ENCODE results near the gene CLIC5. TPM values are rescaled to one million over a fixed set of nuclear protein-coding genes. Genes with fewer than 3 reads are reported as not detected.

The CLIC5 gene
- total RNA-seq, 1 donor from 2014 or later, result 0.32 TPM

GRCh38 chr6:45915780-45916468 is 99.7 kb downstream of the CLIC5 start:
- Mint-ChIP-seq H3K27me3 (ENCODE audit: low read depth, unreplicated experiment) (peaks cover 5% of the 10 kb centered on the region), H3K36me3 (ENCODE audit: low read depth, unreplicated experiment) (no peaks in the 10 kb centered on the region), H3K4me1 (ENCODE audit: low read depth, unreplicated experiment) (peaks cover 7% of the 10 kb centered on the region), H3K4me3 (ENCODE audit: unreplicated experiment) (no peak overlapping the region), H3K9me3 (ENCODE audit: unreplicated experiment) (peaks cover 7% of the 10 kb centered on the region), H3K27ac (ENCODE audit: unreplicated experiment) (no peak overlapping the region)
- no peak overlapping the region for H2AFZ ChIP-seq (ENCODE audit: low read depth, low read length)
- no peak for DNase-seq (ENCODE audit: low read depth)
- no peak overlapping the region for H3K4me3 ChIP-seq (ENCODE audit: insufficient read depth, low read depth, low read length)
- H3K27ac ChIP-seq (ENCODE audit: low read depth, low read length), result no peak overlapping the region
- no peaks in the 10 kb centered on the region for H3K9me3 ChIP-seq (ENCODE audit: insufficient read depth, low read depth, low read length)
- no peak for TF ChIP-seq CTCF (IDR thresholded peaks at IDR 0.05; ENCODE audit: insufficient read depth, low read depth, low read length)
- no peak for TF ChIP-seq EZH2 (IDR thresholded peaks at IDR 0.05; ENCODE audit: insufficient read depth, low read length)
- no peak overlapping the region for H3K9ac ChIP-seq (ENCODE audit: low read length)
- no peaks in the 10 kb centered on the region for H3K27me3 ChIP-seq (ENCODE audit: insufficient read depth, low read length)
- H3K4me1 ChIP-seq (ENCODE audit: insufficient read depth, low read length), result peaks cover 4% of the 10 kb centered on the region
- FAIRE-seq, result no peak
- H3K4me2 ChIP-seq (ENCODE audit: low read length), result no peak overlapping the region
- no peaks in the 10 kb centered on the region for H4K20me1 ChIP-seq (ENCODE audit: insufficient read depth, low read length)
- no peaks in the 10 kb centered on the region for H3K36me3 ChIP-seq (ENCODE audit: insufficient read depth, low read length)
- no peaks in the 10 kb centered on the region for H3K79me2 ChIP-seq (ENCODE audit: insufficient read depth, low read length)

DNA sequence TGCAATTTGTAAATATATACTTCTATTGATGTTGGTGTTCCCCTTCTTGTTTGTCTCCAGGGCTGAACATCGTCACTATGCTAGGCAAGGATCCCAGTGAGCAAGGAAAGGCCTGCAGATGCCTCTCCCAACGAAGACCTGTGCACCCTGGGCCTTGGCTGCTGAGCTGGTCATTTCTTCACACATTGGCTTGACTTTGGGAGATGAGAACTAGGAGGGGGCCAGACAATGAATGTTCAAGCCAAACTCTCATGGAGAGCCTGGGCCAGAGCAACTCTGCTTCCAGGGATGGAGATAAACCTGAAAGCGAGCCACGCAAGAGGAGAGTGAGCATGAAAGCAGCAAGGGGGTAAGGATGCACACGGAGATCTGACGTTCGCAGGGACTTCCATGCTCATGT is 104.0 kb downstream of the CLIC5 start:
- FAIRE-seq (no peak), DNase-seq (ENCODE audit: low read depth) (no peak)
- Histone ChIP-seq H3K79me2 (ENCODE audit: insufficient read depth, low read length) (no peaks in the 10 kb centered on the region), H3K4me2 (ENCODE audit: low read length) (no peak overlapping the region), H3K27me3 (ENCODE audit: insufficient read depth, low read length) (peaks cover 3% of the 10 kb centered on the region), H3K36me3 (ENCODE audit: insufficient read depth, low read length) (no peaks in the 10 kb centered on the region), H3K4me3 (ENCODE audit: insufficient read depth, low read depth, low read length) (no peak overlapping the region), H2AFZ (ENCODE audit: low read depth, low read length) (no peak overlapping the region), H3K27ac (ENCODE audit: low read depth, low read length) (no peak overlapping the region), H3K4me1 (ENCODE audit: insufficient read depth, low read length) (no peaks in the 10 kb centered on the region), H3K9me3 (ENCODE audit: insufficient read depth, low read depth, low read length) (no peaks in the 10 kb centered on the region), H4K20me1 (ENCODE audit: insufficient read depth, low read length) (no peaks in the 10 kb centered on the region), H3K9ac (ENCODE audit: low read length) (no peak overlapping the region)
- Mint-ChIP-seq H3K9me3 (ENCODE audit: unreplicated experiment) (peaks cover 8% of the 10 kb centered on the region), H3K27ac (ENCODE audit: unreplicated experiment) (no peak overlapping the region), H3K4me1 (ENCODE audit: low read depth, unreplicated experiment) (peaks cover 1% of the 10 kb centered on the region), H3K4me3 (ENCODE audit: unreplicated experiment) (no peak overlapping the region), H3K36me3 (ENCODE audit: low read depth, unreplicated experiment) (no peaks in the 10 kb centered on the region), H3K27me3 (ENCODE audit: low read depth, unreplicated experiment) (peaks cover 5% of the 10 kb centered on the region)
- no peak for TF ChIP-seq CTCF (IDR thresholded peaks at IDR 0.05; ENCODE audit: insufficient read depth, low read depth, low read length)
- TF ChIP-seq EZH2 (IDR thresholded peaks at IDR 0.05; ENCODE audit: insufficient read depth, low read length), result no peak

GRCh38 chr6:45903959-45904358 is 111.7 kb downstream of the CLIC5 start:
- Mint-ChIP-seq H3K36me3 (ENCODE audit: low read depth, unreplicated experiment) (no peaks in the 10 kb centered on the region), H3K4me3 (ENCODE audit: unreplicated experiment) (no peak overlapping the region)
- no peak for TF ChIP-seq EZH2 (IDR thresholded peaks at IDR 0.05; ENCODE audit: insufficient read depth, low read length)
- TF ChIP-seq CTCF (IDR thresholded peaks at IDR 0.05; ENCODE audit: insufficient read depth, low read depth, low read length), result no peak

More at GRCh38 chr6:45903959-45904358, 111.7 kb downstream of the CLIC5 start:
- FAIRE-seq (no peak), DNase-seq (ENCODE audit: low read depth) (no peak)
- Mint-ChIP-seq H3K27me3 (ENCODE audit: low read depth, unreplicated experiment) (no peaks in the 10 kb centered on the region), H3K4me1 (ENCODE audit: low read depth, unreplicated experiment) (peaks cover 11% of the 10 kb centered on the region), H3K9me3 (ENCODE audit: unreplicated experiment) (no peaks in the 10 kb centered on the region), H3K27ac (ENCODE audit: unreplicated experiment) (no peak overlapping the region)
- Histone ChIP-seq H3K9me3 (ENCODE audit: insufficient read depth, low read depth, low read length) (no peaks in the 10 kb centered on the region), H2AFZ (ENCODE audit: low read depth, low read length) (no peak overlapping the region), H3K36me3 (ENCODE audit: insufficient read depth, low read length) (no peaks in the 10 kb centered on the region), H3K27me3 (ENCODE audit: insufficient read depth, low read length) (no peaks in the 10 kb centered on the region), H4K20me1 (ENCODE audit: insufficient read depth, low read length) (no peaks in the 10 kb centered on the region), H3K79me2 (ENCODE audit: insufficient read depth, low read length) (no peaks in the 10 kb centered on the region), H3K9ac (ENCODE audit: low read length) (no peak overlapping the region), H3K4me2 (ENCODE audit: low read length) (no peak overlapping the region), H3K27ac (ENCODE audit: low read depth, low read length) (no peak overlapping the region), H3K4me3 (ENCODE audit: insufficient read depth, low read depth, low read length) (no peak overlapping the region), H3K4me1 (ENCODE audit: insufficient read depth, low read length) (no peaks in the 10 kb centered on the region)

All from astrocyte (in vitro differentiated cells and primary cell).